Endothelial cell (in vitro differentiated cells): Measurements from ENCODE around the gene USP38. TPM values are rescaled to one million over a fixed set of nuclear protein-coding genes. Genes with fewer than 3 reads are reported as not detected.

ENCODE experiments used
- DNase-seq: peaks from one replicate; pipeline ENCODE4 v3.0.0; 2021; ENCODE audit warnings: low spot score
- H3K27ac Mint-ChIP-seq: one replicate; pipeline ENCODE4 v1.8.0; 2021; ENCODE audit warnings: mixed read lengths, inconsistent platforms; ENCODE audit not compliant: unreplicated experiment
- H3K27me3 Mint-ChIP-seq: one replicate; pipeline ENCODE4 v1.8.0; 2021; ENCODE audit warnings: mild to moderate bottlenecking, moderate library complexity, mixed read lengths, inconsistent platforms; ENCODE audit not compliant: unreplicated experiment
- H3K36me3 Mint-ChIP-seq: one replicate; pipeline ENCODE4 v1.8.0; 2021; ENCODE audit warnings: mild to moderate bottlenecking, low read depth, mixed read lengths, inconsistent platforms; ENCODE audit not compliant: unreplicated experiment
- H3K4me1 Mint-ChIP-seq: one replicate; pipeline ENCODE4 v1.8.0; 2021; ENCODE audit warnings: mild to moderate bottlenecking, mixed read lengths, inconsistent platforms; ENCODE audit not compliant: unreplicated experiment
- H3K4me3 Mint-ChIP-seq: one replicate; pipeline ENCODE4 v1.8.0; 2021; ENCODE audit warnings: mild to moderate bottlenecking, mixed read lengths, inconsistent platforms; ENCODE audit not compliant: unreplicated experiment
- H3K9me3 Mint-ChIP-seq: one replicate; pipeline ENCODE4 v1.8.0; 2021; ENCODE audit warnings: mixed read lengths, inconsistent platforms; ENCODE audit not compliant: unreplicated experiment
- total RNA-seq: library from RNA; stranded (reverse); fragmentation: NEBNext Ultra II Directional; extraction: Animal tissue kit (Norgen Biotek cat#: 25700); gene quantifications from one replicate; pipeline ENCODE4 v1.2.1, GENCODE V29; 2021; ENCODE audit not compliant: unreplicated experiment
- TF ChIP-seq, protein P1 (sequence below): fragments of 200-600 bp; sonication (generic); IDR thresholded peaks from one replicate; pipeline ENCODE4 v1.5.0; 2021; ENCODE audit warnings: antibody characterized with exemption; ENCODE audit not compliant: unreplicated experiment

USP38 gene
- total RNA-seq, 1 donor from 2014 or later = 19.4 TPM

DNA sequence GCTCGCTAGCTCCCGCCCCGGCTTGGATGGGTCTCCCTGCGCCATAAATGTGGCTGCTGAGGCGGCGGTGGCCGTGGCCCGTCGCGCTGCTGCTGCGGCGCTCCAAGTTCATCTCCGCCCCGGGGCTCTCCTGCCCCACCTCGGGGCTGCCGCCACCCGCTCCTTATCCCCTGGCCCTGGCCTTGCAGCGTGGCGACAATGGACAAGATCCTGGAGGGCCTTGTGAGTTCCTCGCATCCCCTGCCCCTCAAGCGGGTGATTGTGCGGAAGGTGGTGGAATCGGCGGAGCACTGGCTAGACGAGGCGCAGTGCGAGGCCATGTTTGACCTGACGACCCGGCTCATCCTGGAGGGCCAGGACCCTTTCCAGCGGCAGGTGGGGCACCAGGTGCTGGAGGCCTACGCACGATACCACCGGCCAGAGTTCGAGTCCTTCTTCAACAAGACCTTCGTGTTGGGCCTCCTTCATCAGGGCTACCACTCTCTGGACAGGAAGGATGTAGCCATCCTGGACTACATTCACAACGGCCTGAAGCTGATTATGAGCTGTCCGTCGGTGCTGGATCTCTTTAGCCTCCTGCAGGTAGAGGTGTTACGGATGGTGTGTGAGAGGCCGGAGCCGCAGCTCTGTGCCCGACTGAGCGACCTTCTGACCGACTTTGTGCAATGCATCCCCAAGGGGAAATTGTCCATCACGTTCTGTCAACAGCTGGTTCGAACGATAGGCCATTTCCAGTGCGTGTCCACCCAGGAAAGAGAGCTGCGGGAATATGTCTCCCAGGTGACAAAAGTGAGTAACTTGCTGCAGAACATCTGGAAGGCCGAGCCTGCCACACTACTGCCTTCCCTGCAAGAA, 763 bp downstream of the USP38 start:
- no peak for DNase-seq
- H3K9me3 Mint-ChIP-seq = no peaks in the 10 kb centered on the region
- H3K4me1 Mint-ChIP-seq = peaks cover 36% of the 10 kb centered on the region
- H3K27ac Mint-ChIP-seq = peak overlapping the region; percentile 89
- H3K27me3 Mint-ChIP-seq = peaks cover 11% of the 10 kb centered on the region
- TF ChIP-seq, protein P1, sequence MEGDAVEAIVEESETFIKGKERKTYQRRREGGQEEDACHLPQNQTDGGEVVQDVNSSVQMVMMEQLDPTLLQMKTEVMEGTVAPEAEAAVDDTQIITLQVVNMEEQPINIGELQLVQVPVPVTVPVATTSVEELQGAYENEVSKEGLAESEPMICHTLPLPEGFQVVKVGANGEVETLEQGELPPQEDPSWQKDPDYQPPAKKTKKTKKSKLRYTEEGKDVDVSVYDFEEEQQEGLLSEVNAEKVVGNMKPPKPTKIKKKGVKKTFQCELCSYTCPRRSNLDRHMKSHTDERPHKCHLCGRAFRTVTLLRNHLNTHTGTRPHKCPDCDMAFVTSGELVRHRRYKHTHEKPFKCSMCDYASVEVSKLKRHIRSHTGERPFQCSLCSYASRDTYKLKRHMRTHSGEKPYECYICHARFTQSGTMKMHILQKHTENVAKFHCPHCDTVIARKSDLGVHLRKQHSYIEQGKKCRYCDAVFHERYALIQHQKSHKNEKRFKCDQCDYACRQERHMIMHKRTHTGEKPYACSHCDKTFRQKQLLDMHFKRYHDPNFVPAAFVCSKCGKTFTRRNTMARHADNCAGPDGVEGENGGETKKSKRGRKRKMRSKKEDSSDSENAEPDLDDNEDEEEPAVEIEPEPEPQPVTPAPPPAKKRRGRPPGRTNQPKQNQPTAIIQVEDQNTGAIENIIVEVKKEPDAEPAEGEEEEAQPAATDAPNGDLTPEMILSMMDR = no peak
- peak overlapping the region; percentile 98 for H3K4me3 Mint-ChIP-seq
- no peaks in the 10 kb centered on the region for H3K36me3 Mint-ChIP-seq

DNA sequence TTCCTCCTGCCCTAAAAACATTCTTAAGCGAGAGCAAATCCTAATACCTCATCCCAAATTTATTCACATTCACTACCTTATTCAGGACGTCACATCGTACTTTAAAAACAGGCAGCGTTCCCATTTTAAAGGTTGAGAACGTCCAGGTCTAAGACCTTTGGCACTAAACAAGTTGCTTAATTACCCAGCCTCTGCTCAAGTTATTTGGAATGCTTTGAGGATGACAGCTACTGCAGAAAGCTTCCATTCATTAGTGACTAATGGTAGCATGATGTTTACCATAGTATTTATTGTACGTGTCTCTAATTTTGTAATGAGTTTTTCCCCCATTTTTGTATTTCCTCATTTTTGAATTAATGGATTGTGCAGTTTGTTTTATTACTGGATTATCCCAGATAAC, 1.5 kb downstream of the USP38 start:
- peaks cover 11% of the 10 kb centered on the region for H3K27me3 Mint-ChIP-seq
- H3K36me3 Mint-ChIP-seq = no peaks in the 10 kb centered on the region
- H3K9me3 Mint-ChIP-seq = no peaks in the 10 kb centered on the region
- H3K4me3 Mint-ChIP-seq = peak overlapping the region; percentile 98
- peak overlapping the region; percentile 69 for H3K27ac Mint-ChIP-seq
- H3K4me1 Mint-ChIP-seq = peaks cover 36% of the 10 kb centered on the region
- no peak for DNase-seq
- TF ChIP-seq, protein P1 = no peak

DNA sequence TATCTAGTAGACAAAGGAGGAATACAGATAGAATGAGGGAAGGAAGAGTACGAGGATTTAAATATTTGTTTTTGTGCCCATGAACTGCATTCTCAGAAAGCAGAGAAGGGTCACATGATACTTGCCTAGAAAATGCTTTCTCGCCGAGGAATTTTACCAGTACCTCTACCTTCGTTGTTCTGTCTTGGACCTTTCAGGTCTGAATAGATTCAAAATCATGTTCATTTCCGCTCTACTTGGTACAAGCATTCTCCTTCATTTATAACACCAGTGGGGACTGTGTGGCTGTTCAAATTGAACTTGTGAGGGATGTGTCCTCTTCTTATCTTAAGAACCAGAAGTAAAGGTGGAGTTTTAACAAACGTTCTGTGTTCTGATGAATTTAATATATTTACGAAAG, 1.9 kb downstream of the USP38 start:
- peaks cover 36% of the 10 kb centered on the region for H3K4me1 Mint-ChIP-seq
- H3K4me3 Mint-ChIP-seq = peak overlapping the region; percentile 98
- no peak for DNase-seq
- H3K36me3 Mint-ChIP-seq = no peaks in the 10 kb centered on the region
- no peaks in the 10 kb centered on the region for H3K9me3 Mint-ChIP-seq
- TF ChIP-seq, protein P1 = no peak
- no peak overlapping the region for H3K27ac Mint-ChIP-seq
- peaks cover 11% of the 10 kb centered on the region for H3K27me3 Mint-ChIP-seq

DNA sequence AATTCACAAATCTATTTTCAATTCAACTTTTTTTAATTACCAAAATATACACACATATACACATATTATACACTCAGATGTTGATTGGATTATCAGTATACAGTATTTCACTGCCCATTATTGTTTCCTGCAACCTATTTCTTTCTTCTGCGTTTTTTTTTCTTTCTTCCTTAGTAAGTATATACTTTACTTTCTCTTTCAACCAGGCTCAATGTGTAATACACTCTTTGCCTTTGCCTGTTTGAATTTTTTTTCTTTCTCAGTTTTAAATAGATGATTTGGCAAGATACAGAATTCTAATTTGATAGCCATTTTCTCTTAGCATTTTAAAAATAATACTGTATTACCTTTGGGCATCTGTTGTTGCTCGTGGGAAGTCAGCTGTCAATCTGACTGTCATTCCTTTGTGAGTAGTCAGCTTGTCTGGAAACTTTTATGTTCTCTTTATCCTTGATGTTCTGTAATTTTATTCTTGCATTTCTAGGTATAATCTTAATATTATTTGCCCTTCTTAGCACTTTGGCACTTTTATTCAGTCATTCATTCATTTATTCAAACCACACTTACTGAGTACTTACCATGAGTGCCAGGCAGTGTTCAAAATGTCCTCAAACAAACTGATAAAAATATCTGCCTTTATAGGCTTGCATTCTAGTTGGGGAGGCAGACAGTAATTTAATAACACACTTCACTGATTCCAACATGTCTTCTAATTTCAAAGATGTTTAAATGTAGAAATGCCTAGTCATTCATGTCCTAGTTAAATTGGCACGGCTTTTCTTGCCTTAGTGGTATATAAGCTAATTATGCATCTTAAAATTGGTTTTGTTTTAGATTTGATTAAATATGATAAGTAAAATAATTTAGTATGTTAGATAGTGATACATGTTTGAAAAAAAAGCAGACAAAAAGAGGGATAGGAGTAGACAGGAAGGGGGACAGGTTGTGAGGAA, 3.7 kb downstream of the USP38 start:
- TF ChIP-seq, protein P1 = no peak
- Mint-ChIP-seq H3K4me3 (peak overlapping the region; percentile 78), H3K4me1 (peaks cover 36% of the 10 kb centered on the region)

More for the DNA sequence above, 3.7 kb downstream of the USP38 start:
- H3K9me3 Mint-ChIP-seq = no peaks in the 10 kb centered on the region
- H3K27ac Mint-ChIP-seq = peak overlapping the region; percentile 50
- H3K36me3 Mint-ChIP-seq = no peaks in the 10 kb centered on the region
- no peak for DNase-seq
- peaks cover 11% of the 10 kb centered on the region for H3K27me3 Mint-ChIP-seq
